ENCODE results near the gene TMEM19.

- TF ChIP-seq CTCF (conservative IDR thresholded peaks at IDR 0.05; ENCODE audit: low read depth, low read length) (no peak), EZH2phosphoT487 (IDR thresholded peaks at IDR 0.05; ENCODE audit: borderline replicate concordance, low read length) (no peak), EZH2 (IDR thresholded peaks at IDR 0.05; ENCODE audit: low read length, unreplicated experiment) (no peak)
These were observed 40.7 kb downstream of the TMEM19 start for GRCh38 chr12:71726548-71726947.

All from PC-3 (cell line).